HEK293T (cell line): ENCODE measurements around the gene TBKBP1.
A peak's percentile ranks its signal among the peaks of the same experiment; 100 is the strongest.

ENCODE experiments used
- CTCF ChIA-PET: fragments of 350-600 bp; formaldehyde crosslinking; extraction: SDS; loops from one replicate; lab custom pipeline; 2021; ENCODE audit warnings: antibody characterized with exemption, inconsistent platforms; lab: Yijun Ruan, JAX
- POLR2A ChIA-PET: fragments of 350-600 bp; formaldehyde crosslinking; extraction: SDS; loops from one replicate; lab custom pipeline; 2020; ENCODE audit warnings: antibody characterized with exemption, inconsistent platforms; lab: Yijun Ruan, JAX
- DNase-seq: peaks from one replicate; pipeline ENCODE4 v3.0.0; 2012; ENCODE audit warnings: mixed read lengths; ENCODE audit errors: extremely low spot score
- ARNT ChIP-seq: fragments of 450-650 bp; IDR thresholded peaks from 2 replicates; pipeline ENCODE4 v1.6.1; 2017; ENCODE audit warnings: mild to moderate bottlenecking
- BHLHE40 ChIP-seq: fragments of 450-650 bp; IDR thresholded peaks from 2 replicates; pipeline ENCODE4 v1.6.1; 2016; ENCODE audit warnings: mild to moderate bottlenecking, moderate library complexity, borderline replicate concordance
- CTBP1 ChIP-seq: fragments of 450-650 bp; IDR thresholded peaks from 2 replicates; pipeline ENCODE4 v1.6.1; 2016; ENCODE audit warnings: borderline replicate concordance
- ELF4 ChIP-seq: fragments of 450-650 bp; IDR thresholded peaks from 2 replicates; pipeline ENCODE4 v1.6.1; 2017; ENCODE audit warnings: antibody characterized with exemption
- FOXA1 ChIP-seq: fragments of 450-650 bp; IDR thresholded peaks from 2 replicates; pipeline ENCODE4 v1.6.1; 2016; ENCODE audit warnings: mild to moderate bottlenecking
- FOXK2 ChIP-seq: fragments of 450-650 bp; IDR thresholded peaks from 2 replicates; pipeline ENCODE4 v1.6.1; 2016; ENCODE audit warnings: mild to moderate bottlenecking
- FOXM1 ChIP-seq: fragments of 450-650 bp; IDR thresholded peaks from 2 replicates; pipeline ENCODE4 v1.6.1; 2017; ENCODE audit warnings: mild to moderate bottlenecking, borderline replicate concordance
- HDGF ChIP-seq: fragments of 450-650 bp; IDR thresholded peaks from 2 replicates; pipeline ENCODE4 v1.6.1; 2017; ENCODE audit warnings: antibody characterized with exemption, borderline replicate concordance
- L3MBTL2 ChIP-seq: fragments of 450-650 bp; conservative IDR thresholded peaks from 2 replicates; pipeline ENCODE4 v1.6.1; 2016; ENCODE audit warnings: mild to moderate bottlenecking
- LEF1 ChIP-seq: fragments of 450-650 bp; IDR thresholded peaks from 2 replicates; pipeline ENCODE4 v1.6.1; 2017; ENCODE audit warnings: mild to moderate bottlenecking, borderline replicate concordance
- NFRKB ChIP-seq: fragments of 450-650 bp; IDR thresholded peaks from 2 replicates; pipeline ENCODE4 v1.6.1; 2016; ENCODE audit warnings: mild to moderate bottlenecking, moderate library complexity
- PKNOX1 ChIP-seq: fragments of 450-650 bp; IDR thresholded peaks from 2 replicates; pipeline ENCODE4 v1.6.1; 2016
- SP1 ChIP-seq: fragments of 450-650 bp; IDR thresholded peaks from 2 replicates; pipeline ENCODE4 v1.6.1; 2017
- SUZ12 ChIP-seq: fragments of 450-650 bp; IDR thresholded peaks from 2 replicates; pipeline ENCODE4 v1.6.1; 2016; ENCODE audit warnings: mild to moderate bottlenecking
- TARDBP ChIP-seq: fragments of 450-650 bp; IDR thresholded peaks from 2 replicates; pipeline ENCODE4 v1.6.1; 2016
- ZNF384 ChIP-seq: fragments of 450-650 bp; IDR thresholded peaks from 2 replicates; pipeline ENCODE4 v1.6.1; 2016

Gene TBKBP1

GRCh38 chr17:47690121-47690520, 3.8 kb upstream of the TBKBP1 start:
- DNase-seq: no peak
- TF ChIP-seq ARNT (no peak), NFRKB (no peak), HDGF (no peak), FOXM1 (no peak), FOXK2 (no peak), TARDBP (no peak), SUZ12 (no peak), LEF1 (no peak), CTBP1 (no peak), L3MBTL2 (no peak), SP1 (no peak), PKNOX1 (no peak), FOXA1 (no peak), ELF4 (no peak), BHLHE40 (no peak), ZNF384 (no peak)
- ChIA-PET POLR2A (no interaction called here), CTCF (no interaction called here)

- ChIA-PET CTCF (interaction anchor here (1.2 kb wide), 1 partner anchor 98 kb away, joined by 3 read pairs; no protein-coding TSS in a partner anchor), POLR2A (interaction anchor here (1.0 kb wide), 1 partner anchor 43 kb away, joined by 4 read pairs; the partner anchor contains the start of gene KPNB1)
- TF ChIP-seq TARDBP (no peak), ARNT (no peak), FOXM1 (no peak), ZNF384 (no peak), CTBP1 (no peak), BHLHE40 (no peak), SUZ12 (no peak), PKNOX1 (no peak), LEF1 (no peak), NFRKB (no peak), HDGF (no peak), L3MBTL2 (no peak), SP1 (no peak)
- no peak for DNase-seq
Measured at GRCh38 chr17:47692137-47692894, 1.6 kb upstream of the TBKBP1 start.

GRCh38 chr17:47692895-47693730, 848 bp upstream of the TBKBP1 start:
- TF ChIP-seq SP1 (no peak), ZNF384 (no peak), SUZ12 (no peak), FOXK2 (no peak), FOXA1 (no peak), ELF4 (no peak)
- ChIA-PET CTCF (interaction anchor here (1.2 kb wide), 1 partner anchor 97 kb away, joined by 3 read pairs; no protein-coding TSS in a partner anchor), POLR2A (interaction anchor here (1.0 to 1.2 kb wide), 3 partner anchors 15 to 44 kb away, joined by 3 to 6 read pairs (median 4); partner anchors contain the start of gene KPNB1)
- no peak for DNase-seq

GRCh38 chr17:47694581-47695428, 844 bp downstream of the TBKBP1 start:
- TF ChIP-seq L3MBTL2 (peak; percentile 28; the same call in 1 of the 2 replicates), HDGF (no peak)
- ChIA-PET POLR2A (interaction anchor here (0.8 to 1.4 kb wide), 4 partner anchors 9 to 46 kb away, joined by 3 to 4 read pairs (median 3); partner anchors contain the start of gene KPNB1), CTCF (no interaction called here)
- DNase-seq: no peak

- DNase-seq: no peak
- ChIA-PET CTCF (no interaction called here), POLR2A (interaction anchor here (0.8 to 1.5 kb wide), 4 partner anchors 8 to 46 kb away, joined by 3 to 7 read pairs (median 4); partner anchors contain the start of gene KPNB1)
- TF ChIP-seq ARNT (no peak), NFRKB (no peak)
Measured at GRCh38 chr17:47695429-47696376, 1.7 kb downstream of the TBKBP1 start.
